GM21360 (cell line): ENCODE results near the gene OLFM4.

Source experiments
- ATAC-seq: cut with Tn5 transposase; IDR thresholded peaks from one replicate; pipeline ENCODE4 v1.9.1; 2021; ENCODE audit warnings: mild to moderate bottlenecking, moderate library complexity; ENCODE audit not compliant: unreplicated experiment

OLFM4 gene

DNA sequence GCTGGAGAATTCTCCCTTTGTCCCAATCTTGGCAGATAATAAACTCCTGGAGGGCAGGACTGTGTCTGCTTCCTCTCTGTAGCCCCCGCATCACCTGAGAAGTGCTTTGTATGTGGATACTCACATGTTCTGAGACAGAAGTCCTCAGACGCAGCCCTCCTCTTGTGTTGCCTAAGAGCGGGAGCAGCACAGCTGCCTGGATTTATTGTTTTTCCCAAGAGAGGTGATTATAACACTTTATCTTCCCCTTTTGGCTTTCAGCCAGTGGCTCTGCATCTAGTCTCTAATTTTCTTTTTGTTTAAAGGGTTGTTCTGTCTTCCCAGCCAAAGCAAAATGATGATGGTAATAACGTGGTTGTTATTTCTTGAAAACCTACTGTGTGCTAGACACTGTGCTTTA is 36.1 kb downstream of the OLFM4 start:
- no peak for ATAC-seq

GRCh38 chr13:53066411-53066810 is 37.8 kb downstream of the OLFM4 start:
- no peak for ATAC-seq

DNA sequence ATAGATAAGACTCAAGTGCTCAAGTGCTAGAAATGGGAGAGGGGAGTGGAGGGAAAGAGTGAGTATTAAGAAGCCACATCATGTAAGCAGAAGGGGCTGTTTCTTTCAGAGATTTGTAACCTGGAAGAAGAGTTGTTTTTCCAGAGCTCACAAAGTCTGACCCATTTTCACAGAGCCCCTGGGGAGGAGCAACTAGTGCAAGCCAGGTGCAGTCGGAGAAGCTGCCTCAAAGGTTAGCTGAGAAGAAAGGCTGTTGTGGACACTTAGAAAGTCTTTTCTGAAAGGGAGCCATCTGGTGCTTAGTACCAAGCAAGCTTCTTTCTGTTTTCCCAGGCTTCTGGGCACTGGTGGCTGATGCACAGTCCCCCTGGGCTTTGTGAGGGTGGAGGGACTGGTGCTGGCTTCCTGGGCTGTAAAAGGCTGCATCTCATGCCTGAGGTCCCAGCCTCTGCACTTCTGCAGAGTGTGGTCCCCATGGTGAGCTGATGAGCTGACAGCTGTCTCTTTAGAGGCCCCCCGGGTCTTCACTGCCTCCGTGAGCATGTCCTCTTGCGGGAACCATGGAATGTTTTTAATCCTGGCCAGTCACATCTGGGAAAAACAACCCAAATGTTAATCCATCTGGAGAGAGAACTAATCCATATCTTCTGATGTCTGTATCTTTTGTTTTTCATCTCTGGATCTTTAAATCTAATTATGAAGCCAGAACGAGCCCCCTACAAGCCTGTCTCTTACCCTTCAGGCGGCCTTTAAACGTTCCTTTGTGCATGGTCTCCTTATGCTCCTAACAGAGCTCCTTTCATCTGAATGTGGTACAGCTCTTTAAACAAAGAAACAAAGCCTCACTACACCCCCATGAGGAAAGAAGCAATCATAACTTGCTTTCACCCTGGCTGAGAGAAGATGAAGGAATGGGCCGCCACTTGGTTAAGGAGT is 40.2 kb downstream of the OLFM4 start:
- ATAC-seq = no peak

DNA sequence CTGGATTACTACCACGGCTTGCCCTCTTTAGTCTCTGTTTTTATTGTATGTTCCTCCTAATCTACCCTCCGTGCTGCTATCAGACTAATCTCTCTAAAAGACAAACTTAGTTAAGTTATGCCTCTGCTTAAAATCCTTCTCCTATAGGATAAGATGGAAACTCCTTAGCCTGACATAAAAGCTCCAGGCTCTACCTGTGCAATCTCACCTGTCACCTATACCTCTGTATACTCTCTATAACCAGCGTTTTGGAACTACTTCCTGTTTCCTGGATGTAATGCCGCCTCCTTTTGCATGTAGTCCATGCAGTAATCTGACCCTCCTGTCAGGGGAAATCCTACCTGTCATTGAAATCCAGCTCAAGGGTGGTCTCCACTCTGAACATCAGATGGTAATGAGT is 41.2 kb downstream of the OLFM4 start:
- no peak for ATAC-seq

DNA sequence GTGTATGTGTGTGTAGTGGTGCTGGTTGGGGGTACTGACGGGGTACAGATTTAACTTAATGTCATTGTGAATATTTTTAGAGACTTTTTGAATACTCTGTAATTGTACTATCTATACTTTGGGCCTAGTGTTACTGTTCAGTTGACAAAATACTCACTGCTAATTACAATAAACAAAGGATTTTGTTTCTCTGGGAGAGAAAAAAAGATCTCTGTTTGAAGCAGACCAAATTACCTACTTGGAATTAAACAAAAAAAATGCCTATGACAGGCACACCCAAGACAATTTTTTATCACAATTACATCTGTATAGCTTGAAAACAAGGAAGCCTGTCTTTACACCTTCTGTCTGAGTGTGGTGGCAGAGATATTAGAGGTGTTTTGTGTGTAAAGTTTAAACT is 45.1 kb downstream of the OLFM4 start:
- no peak for ATAC-seq

DNA sequence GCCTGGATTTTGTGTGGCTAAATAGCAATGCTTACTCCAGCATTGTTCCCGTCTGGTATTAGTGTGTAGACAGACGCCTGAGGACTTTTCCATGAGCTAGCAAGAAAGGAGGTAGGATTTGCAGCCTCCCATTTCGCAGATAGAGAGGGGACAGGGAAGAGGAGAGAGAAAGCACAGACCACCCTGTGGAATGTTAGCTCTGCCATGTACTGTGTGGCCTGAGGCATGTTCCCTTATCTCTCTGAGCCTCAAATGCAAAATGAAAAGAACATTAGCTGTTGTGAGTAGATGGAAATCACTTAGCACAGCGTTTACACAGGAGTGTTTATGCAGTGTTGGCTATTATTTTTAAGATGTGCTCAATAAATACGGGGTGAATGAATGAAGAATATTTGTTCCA is 45.5 kb downstream of the OLFM4 start:
- ATAC-seq = no peak

- no peak for ATAC-seq
These were observed 46.9 kb downstream of the OLFM4 start for GRCh38 chr13:53075356-53076041.

GRCh38 chr13:53079691-53080090 is 51.1 kb downstream of the OLFM4 start:
- no peak for ATAC-seq

- ATAC-seq = no peak
These were observed 60.3 kb downstream of the OLFM4 start for GRCh38 chr13:53088871-53089270.

DNA sequence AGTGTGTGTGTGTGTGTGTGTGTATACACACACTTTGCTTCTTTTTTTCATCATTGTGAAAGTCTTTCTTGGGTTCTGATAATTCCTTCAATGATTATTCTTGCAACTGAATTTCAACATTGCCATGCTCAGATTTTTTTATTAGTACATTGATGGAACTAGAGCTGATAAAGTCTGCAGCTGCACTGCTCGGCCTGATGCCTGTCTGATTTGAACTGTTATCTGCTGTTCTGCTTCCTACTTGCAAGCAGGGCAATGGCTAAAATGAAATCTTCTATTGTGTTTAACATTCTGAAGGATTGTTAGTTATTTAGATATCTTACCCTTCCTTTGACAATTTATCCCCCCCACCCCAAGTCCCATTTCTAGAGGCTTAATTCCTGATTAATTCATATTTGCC is 61.3 kb downstream of the OLFM4 start:
- ATAC-seq = no peak

DNA sequence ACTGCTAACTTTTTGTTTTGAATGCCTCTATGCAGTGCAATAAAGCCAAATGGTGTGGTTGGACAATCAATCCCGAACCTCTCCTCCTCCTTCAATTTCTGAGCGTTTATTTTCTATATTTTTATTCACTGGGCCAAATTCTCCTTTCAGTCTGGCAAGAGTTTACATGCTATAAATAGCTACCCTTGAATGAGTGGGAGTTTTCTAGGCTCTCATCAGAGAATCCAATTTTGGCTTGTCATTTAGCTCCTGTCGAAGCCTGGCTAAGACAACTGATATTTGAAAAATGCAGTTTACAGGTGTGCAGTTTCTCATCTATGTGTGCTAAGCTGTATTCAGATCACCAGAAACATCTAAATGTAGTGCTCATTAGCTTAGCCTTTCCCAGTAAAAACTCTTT is 61.8 kb downstream of the OLFM4 start:
- ATAC-seq = no peak

- no peak for ATAC-seq
These were observed 64.3 kb downstream of the OLFM4 start for GRCh38 chr13:53092931-53093330.

DNA sequence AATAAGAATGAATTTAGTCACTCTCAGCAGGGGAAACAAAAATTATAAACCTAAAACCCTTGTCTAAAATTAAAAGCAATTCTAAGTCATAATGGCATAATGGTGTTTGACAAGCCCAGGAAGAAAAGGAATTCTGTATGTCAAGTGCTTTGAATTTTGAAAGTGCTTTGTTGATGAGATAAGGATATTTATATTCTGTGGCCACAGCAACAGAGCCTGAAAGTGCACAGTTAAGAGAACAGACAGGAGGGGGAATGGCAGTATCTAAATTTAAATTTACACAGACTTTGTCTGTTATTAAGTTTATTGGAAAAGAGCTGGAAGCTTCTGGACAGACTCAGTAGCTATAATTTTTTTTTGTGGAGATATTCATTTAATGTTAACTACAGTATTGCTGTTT is 69.8 kb downstream of the OLFM4 start:
- ATAC-seq = no peak

- ATAC-seq = no peak
These were observed 71.9 kb downstream of the OLFM4 start for GRCh38 chr13:53100394-53101063.
